HCT116 (cell line): ENCODE data around the gene BCAS4. TPM values are rescaled to one million over a fixed set of nuclear protein-coding genes. Genes with fewer than 3 reads are reported as not detected.

ENCODE experiments used
- ATAC-seq: fragments of 200-7000 bp; cut with Tn5 transposase; 2 replicates; pipeline ENCODE4 v1.9.1; 2020; ENCODE audit warnings: mild to moderate bottlenecking, moderate library complexity
- BruUV-seq: library from RNA; stranded (reverse); fragments of 400-500 nt; replicated peaks from 2 replicates; lab custom pipeline; 2021; lab: Mats Ljungman, UMichigan
- CTCF ChIA-PET: fragments of 300-600 bp; sonication (Branson Sonifier 250); formaldehyde crosslinking; loops from one replicate; lab custom pipeline; 2021; ENCODE audit warnings: antibody characterized with exemption; lab: Charles Lee
- POLR2A ChIA-PET: fragments of 300-600, 350-600 bp; sonication (Branson Sonifier 250); formaldehyde crosslinking; loops from one replicate; lab custom pipeline; 2021; ENCODE audit warnings: antibody characterized with exemption; lab: Charles Lee
- RAD21 ChIA-PET, 2 experiments: fragments of 300-600 bp; sonication (Branson Sonifier 250); formaldehyde crosslinking; loops; one replicate each; lab custom pipeline; 2023; ENCODE audit warnings: low total read pairs in 2 of 2; ENCODE audit not compliant: uncharacterized antibody in 2 of 2, unreplicated experiment in 2 of 2, low non-redundant PET in 1 of 2; lab: Charles Lee
- DNase-seq: peaks from one replicate; pipeline ENCODE4 v3.0.0-alpha.2; 2010; ENCODE audit warnings: low read depth, low spot score
- H2AFZ ChIP-seq: fragments of 200-600 bp; shearing (Covaris generic), sonication (generic); 2 replicates; pipeline ENCODE4 v1.6.1; 2017; ENCODE audit warnings: low read depth, mixed run types, mixed read lengths, antibody characterized with exemption, low read length; ENCODE audit not compliant: poor library complexity, severe bottlenecking
- H3K27ac ChIP-seq: 2 replicates; pipeline ENCODE4 v1.5.1; 2012; ENCODE audit warnings: low read depth, low read length
- H3K27me3 ChIP-seq: fragments of 200-600 bp; sonication (generic); 2 replicates; pipeline ENCODE4 v1.6.1; 2016; ENCODE audit warnings: mixed run types, low read length, mixed read lengths; ENCODE audit not compliant: insufficient read depth
- H3K36me3 ChIP-seq, 2 experiments: fragments of 200-500 bp in 1 of 2; fragments of 200-600 bp in 1 of 2; sonication (Bioruptor generic) in 1 of 2; sonication (generic) in 1 of 2; 2 replicates each; pipeline versions ENCODE4 v1.5.1 to v1.6.1; 2014 to 2016; ENCODE audit warnings: low read length in 2 of 2, inconsistent platforms in 1 of 2, mixed read lengths in 1 of 2, mixed run types in 1 of 2; ENCODE audit not compliant: insufficient read depth in 2 of 2, control insufficient read depth in 1 of 2
- H3K4me1 ChIP-seq, 2 experiments: fragments of 200-600 bp in 1 of 2; sonication (generic) in 1 of 2; 2 replicates each; pipeline versions ENCODE4 v1.5.1 to v1.6.1; 2012 to 2017; ENCODE audit warnings: low read length in 2 of 2, inconsistent platforms in 1 of 2, mild to moderate bottlenecking in 1 of 2, mixed read lengths in 1 of 2, mixed run types in 1 of 2, moderate library complexity in 1 of 2; ENCODE audit not compliant: insufficient read depth in 2 of 2, control insufficient read depth in 1 of 2
- H3K4me2 ChIP-seq: fragments of 200-600 bp; sonication (generic); 2 replicates; pipeline ENCODE4 v1.6.1; 2017; ENCODE audit warnings: mixed run types, low read length, mixed read lengths
- H3K4me3 ChIP-seq, 2 experiments: fragments of 200-600 bp in 1 of 2; sonication (generic) in 1 of 2; replicated peaks in 1 of 2; 2 replicates each; pipeline ENCODE4 v1.5.1; 2011 to 2016; ENCODE audit warnings: low read length in 2 of 2, control low read depth in 1 of 2, low read depth in 1 of 2, mild to moderate bottlenecking in 1 of 2, mixed read lengths in 1 of 2, mixed run types in 1 of 2
- H3K79me2 ChIP-seq: fragments of 200-600 bp; sonication (generic); 2 replicates; pipeline ENCODE4 v1.6.1; 2017; ENCODE audit warnings: mild to moderate bottlenecking, mixed run types, low read length, moderate library complexity, mixed read lengths; ENCODE audit not compliant: insufficient read depth
- H3K9ac ChIP-seq: fragments of 200-600 bp; sonication (generic); 2 replicates; pipeline ENCODE4 v1.6.1; 2016; ENCODE audit warnings: low read length, mixed read lengths
- H3K9me2 ChIP-seq: fragments of 200-600 bp; sonication (generic), shearing (Covaris generic); 2 replicates; pipeline ENCODE4 v1.6.1; 2017; ENCODE audit warnings: mixed run types, mild to moderate bottlenecking, moderate library complexity; ENCODE audit not compliant: insufficient read depth
- H3K9me3 ChIP-seq, 2 experiments: fragments of 200-500 bp in 1 of 2; fragments of 200-600 bp in 1 of 2; sonication (Bioruptor generic) in 1 of 2; sonication (generic) in 1 of 2; 2 replicates each; pipeline ENCODE4 v1.6.1; 2014 to 2017; ENCODE audit warnings: low read length in 2 of 2, mixed read lengths in 2 of 2, inconsistent platforms in 1 of 2, low read depth in 1 of 2, mild to moderate bottlenecking in 1 of 2, mixed run types in 1 of 2, moderate library complexity in 1 of 2; ENCODE audit not compliant: control insufficient read depth in 1 of 2, insufficient read depth in 1 of 2
- H4K20me1 ChIP-seq: fragments of 200-600 bp; sonication (generic), shearing (Covaris generic); 2 replicates; pipeline ENCODE4 v1.6.1; 2017; ENCODE audit warnings: mixed run types, mild to moderate bottlenecking, moderate library complexity; ENCODE audit not compliant: insufficient read depth
- CBX3 ChIP-seq: IDR thresholded peaks from 2 replicates; pipeline ENCODE4 v1.6.1; 2012; ENCODE audit warnings: low read depth
- ELF1 ChIP-seq: IDR thresholded peaks from 2 replicates; pipeline ENCODE4 v1.6.1; 2012; ENCODE audit warnings: low read depth, borderline replicate concordance
- FOSL1 ChIP-seq: IDR thresholded peaks from 2 replicates; pipeline ENCODE4 v1.6.1; 2012; ENCODE audit warnings: low read depth
- POLR2AphosphoS5 ChIP-seq: IDR thresholded peaks from 2 replicates; pipeline ENCODE4 v1.6.1; 2011; ENCODE audit warnings: mild to moderate bottlenecking, low read depth, low read length, moderate library complexity
- RAD21 ChIP-seq: IDR thresholded peaks from 2 replicates; pipeline ENCODE4 v1.6.1; 2012; ENCODE audit warnings: low read depth, mild to moderate bottlenecking
- SP1 ChIP-seq: IDR thresholded peaks from 2 replicates; pipeline ENCODE4 v1.6.1; 2012; ENCODE audit warnings: low read depth
- TCF7L2 ChIP-seq: IDR thresholded peaks from 2 replicates; pipeline ENCODE4 v1.7.0; 2011; ENCODE audit warnings: borderline replicate concordance, inconsistent platforms; ENCODE audit not compliant: insufficient read depth, insufficient read length; ENCODE audit errors: extremely low read depth
- ZFX ChIP-seq: fragments of 450-650 bp; IDR thresholded peaks from 2 replicates; pipeline ENCODE4 v1.6.1; 2017
- ZNF274 ChIP-seq: fragments of 200-500 bp; sonication (Bioruptor generic); IDR thresholded peaks from 2 replicates; pipeline ENCODE4 v1.6.1; 2014; ENCODE audit warnings: mild to moderate bottlenecking, low read depth, low read length, inconsistent platforms
- intact Hi-C: fragments of 100-400 bp; cut with micrococcal nuclease; formaldehyde crosslinking; loops from 2 replicates; pipeline ENCODE4 v1.10.0; 2022
- total RNA-seq: library from RNA; stranded (reverse); gene quantifications from one replicate; pipeline ENCODE4 v1.2.1, GENCODE V29; 2021; ENCODE audit not compliant: unreplicated experiment
- TF ChIP-seq, protein P1 (sequence below): IDR thresholded peaks from 2 replicates; pipeline ENCODE4 v1.6.1; 2012
- TF ChIP-seq, protein P2 (sequence below), 3 experiments: fragments of 200-600 bp in 1 of 3; sonication (generic) in 1 of 3; IDR thresholded peaks in 2 of 3; conservative IDR thresholded peaks in 1 of 3; 2 replicates each; pipeline ENCODE4 v1.5.1; 2012 to 2017; ENCODE audit warnings: low read depth in 2 of 3, low read length in 2 of 3, antibody characterized with exemption in 1 of 3, borderline replicate concordance in 1 of 3, control low read depth in 1 of 3, mild to moderate bottlenecking in 1 of 3, mixed read lengths in 1 of 3, mixed run types in 1 of 3, moderate library complexity in 1 of 3; ENCODE audit not compliant: insufficient read depth in 1 of 3
- TF ChIP-seq, protein P3 (sequence below): IDR thresholded peaks from 2 replicates; pipeline ENCODE4 v1.6.1; 2012

Gene BCAS4
- total RNA-seq, 1 experiment from 2014 or later, result 18.9 TPM

DNA sequence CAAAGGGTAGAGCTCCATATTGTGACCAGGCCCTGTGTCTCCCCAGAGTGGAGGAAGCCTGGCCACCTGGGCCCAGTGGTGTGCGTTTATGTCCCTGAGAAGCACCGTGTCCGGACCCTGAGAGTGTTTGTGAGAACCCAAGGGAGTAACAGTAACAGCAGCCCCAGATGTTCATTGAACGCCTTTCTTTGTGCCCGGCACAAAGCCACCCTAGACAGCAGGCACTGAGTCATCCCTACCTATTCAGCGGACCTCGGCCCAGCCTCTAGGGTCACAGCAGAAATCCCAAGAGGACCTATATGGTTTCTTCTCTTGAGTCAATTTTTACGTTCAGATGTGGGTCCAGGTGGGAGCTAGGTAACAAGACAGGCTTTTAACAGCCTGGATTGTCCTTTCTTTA lies 24.5 kb downstream of the BCAS4 start:
- intact Hi-C loops, result no loop called here
- no peaks in the 10 kb centered on the region for H3K9me3 ChIP-seq
- BruUV-seq, result no TSS peak
- no peak overlapping the region for H2AFZ ChIP-seq
- POLR2A ChIA-PET, result interaction anchor here (1.5 kb wide), 1 partner anchor 111 kb away, joined by 8 read pairs; no protein-coding TSS in a partner anchor
- no peaks in the 10 kb centered on the region for H4K20me1 ChIP-seq
- RAD21 ChIA-PET, result no interaction called here
- H3K27ac ChIP-seq, result peak overlapping the region; percentile 49; the same call in 1 of the 2 replicates
- no peak overlapping the region for H3K4me3 ChIP-seq
- peaks cover 16% of the 10 kb centered on the region in 2 experiments; a peak in 3 of 4 replicates for H3K4me1 ChIP-seq
- no peaks in the 10 kb centered on the region for H3K9me2 ChIP-seq
- H3K27me3 ChIP-seq, result no peaks in the 10 kb centered on the region
- CTCF ChIA-PET, result interaction anchor here (1.0 to 2.3 kb wide), 5 partner anchors 18 to 499 kb away, joined by 3 to 16 read pairs (median 5); partner anchors contain the start of genes ADNP and BCAS4
- TF ChIP-seq, protein P1, sequence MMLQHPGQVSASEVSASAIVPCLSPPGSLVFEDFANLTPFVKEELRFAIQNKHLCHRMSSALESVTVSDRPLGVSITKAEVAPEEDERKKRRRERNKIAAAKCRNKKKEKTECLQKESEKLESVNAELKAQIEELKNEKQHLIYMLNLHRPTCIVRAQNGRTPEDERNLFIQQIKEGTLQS, result no peak
- TF ChIP-seq ELF1, result no peak
- no peak for TF ChIP-seq SP1
- TF ChIP-seq ZNF274, result no peak
- no peak for TF ChIP-seq RAD21
- no peak for TF ChIP-seq ZFX
- TF ChIP-seq POLR2AphosphoS5, result no peak
- no peak for TF ChIP-seq TCF7L2
- no peak for TF ChIP-seq FOSL1
- TF ChIP-seq, protein P2, sequence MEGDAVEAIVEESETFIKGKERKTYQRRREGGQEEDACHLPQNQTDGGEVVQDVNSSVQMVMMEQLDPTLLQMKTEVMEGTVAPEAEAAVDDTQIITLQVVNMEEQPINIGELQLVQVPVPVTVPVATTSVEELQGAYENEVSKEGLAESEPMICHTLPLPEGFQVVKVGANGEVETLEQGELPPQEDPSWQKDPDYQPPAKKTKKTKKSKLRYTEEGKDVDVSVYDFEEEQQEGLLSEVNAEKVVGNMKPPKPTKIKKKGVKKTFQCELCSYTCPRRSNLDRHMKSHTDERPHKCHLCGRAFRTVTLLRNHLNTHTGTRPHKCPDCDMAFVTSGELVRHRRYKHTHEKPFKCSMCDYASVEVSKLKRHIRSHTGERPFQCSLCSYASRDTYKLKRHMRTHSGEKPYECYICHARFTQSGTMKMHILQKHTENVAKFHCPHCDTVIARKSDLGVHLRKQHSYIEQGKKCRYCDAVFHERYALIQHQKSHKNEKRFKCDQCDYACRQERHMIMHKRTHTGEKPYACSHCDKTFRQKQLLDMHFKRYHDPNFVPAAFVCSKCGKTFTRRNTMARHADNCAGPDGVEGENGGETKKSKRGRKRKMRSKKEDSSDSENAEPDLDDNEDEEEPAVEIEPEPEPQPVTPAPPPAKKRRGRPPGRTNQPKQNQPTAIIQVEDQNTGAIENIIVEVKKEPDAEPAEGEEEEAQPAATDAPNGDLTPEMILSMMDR (IDR thresholded peaks at IDR 0.05 in 2 of 3, conservative IDR thresholded peaks at IDR 0.05 in 1 of 3; ENCODE audit: borderline replicate concordance in 1 of 3, insufficient read depth in 1 of 3, low read depth in 2 of 3, low read length in 2 of 3), result no peak
- no peak for TF ChIP-seq CBX3
- TF ChIP-seq, protein P3, sequence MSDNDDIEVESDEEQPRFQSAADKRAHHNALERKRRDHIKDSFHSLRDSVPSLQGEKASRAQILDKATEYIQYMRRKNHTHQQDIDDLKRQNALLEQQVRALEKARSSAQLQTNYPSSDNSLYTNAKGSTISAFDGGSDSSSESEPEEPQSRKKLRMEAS, result no peak
- no peaks in the 10 kb centered on the region for H3K79me2 ChIP-seq
- no peak for DNase-seq
- H3K9ac ChIP-seq, result no peak overlapping the region
- no peak for ATAC-seq
- no peak overlapping the region for H3K4me2 ChIP-seq
- H3K36me3 ChIP-seq, result no peaks in the 10 kb centered on the region
